Skeletal muscle cell (primary cell): Measurements from ENCODE around the gene RUNX2.

Experiments
- DNase-seq: peaks from one replicate; pipeline ENCODE4 v3.0.0-alpha.2; 2010; ENCODE audit warnings: low read depth
- H3K4me3 ChIP-seq: 2 replicates; pipeline ENCODE4 v1.5.1; 2011; ENCODE audit warnings: low read depth, mild to moderate bottlenecking, control low read depth, low read length, moderate library complexity

Gene RUNX2

DNA sequence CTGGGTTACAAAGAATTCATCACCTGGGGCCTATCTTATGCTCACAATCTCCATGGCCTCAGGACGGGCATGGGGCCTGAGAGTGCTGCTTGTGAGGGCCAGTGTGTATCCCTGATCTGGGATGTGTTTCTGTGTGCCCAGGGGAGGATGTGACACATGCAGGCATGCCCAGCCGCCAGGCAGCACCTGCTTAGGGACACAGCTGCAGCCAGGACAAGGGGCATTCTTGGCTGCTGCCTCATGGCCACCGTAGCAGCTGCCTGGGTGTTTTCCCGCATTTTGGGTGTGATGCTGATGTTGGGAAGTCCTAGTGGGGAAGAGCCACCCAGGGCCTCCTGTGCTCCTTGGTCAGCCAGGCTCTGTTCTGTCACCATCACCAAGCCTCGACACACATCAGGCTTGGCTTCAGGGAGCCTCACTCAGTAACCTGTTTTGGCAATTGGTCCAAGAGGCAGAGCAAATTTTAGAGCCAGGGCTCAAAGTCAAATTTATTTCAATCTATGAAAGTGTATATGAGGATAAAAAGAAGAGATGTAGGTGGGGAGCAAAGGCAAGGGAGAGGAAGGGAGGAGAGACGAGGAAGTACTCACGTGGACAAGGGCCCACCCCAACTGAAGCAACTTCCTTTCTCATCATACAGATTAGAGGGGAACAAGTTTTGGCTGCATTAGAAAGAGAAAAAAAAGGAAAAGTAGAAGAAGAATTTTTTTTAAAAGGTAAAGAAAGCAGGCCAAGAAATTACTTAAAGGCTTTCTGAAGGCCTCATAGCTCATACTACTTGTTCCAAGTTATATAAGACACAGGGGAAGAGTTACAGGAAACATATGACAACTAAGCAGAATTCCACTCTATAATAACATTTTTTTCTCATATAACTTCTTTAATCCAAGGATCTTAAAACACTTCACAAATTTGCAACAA is 319.5 kb downstream of the RUNX2 start:
- peak; percentile 55 for DNase-seq
- no peak overlapping the region for H3K4me3 ChIP-seq

DNA sequence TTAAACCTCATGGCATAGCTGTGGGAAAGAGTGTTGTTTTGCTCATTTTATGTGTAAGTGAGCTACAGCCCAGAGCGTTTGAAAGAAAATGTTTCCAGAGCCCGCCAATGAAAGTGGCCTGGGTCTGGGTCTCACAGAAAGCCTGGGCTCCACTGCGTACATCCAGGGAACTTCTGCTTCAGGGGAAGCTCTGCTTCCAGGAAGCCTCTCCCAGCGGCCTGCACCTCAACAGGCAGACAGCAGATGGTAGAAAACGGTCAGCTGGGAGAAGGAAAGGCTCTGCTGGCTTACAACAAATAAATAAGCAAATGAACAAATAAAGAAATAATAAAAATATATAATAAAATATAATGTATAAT is 320.1 kb downstream of the RUNX2 start:
- H3K4me3 ChIP-seq, result no peak overlapping the region
- DNase-seq, result no peak

DNA sequence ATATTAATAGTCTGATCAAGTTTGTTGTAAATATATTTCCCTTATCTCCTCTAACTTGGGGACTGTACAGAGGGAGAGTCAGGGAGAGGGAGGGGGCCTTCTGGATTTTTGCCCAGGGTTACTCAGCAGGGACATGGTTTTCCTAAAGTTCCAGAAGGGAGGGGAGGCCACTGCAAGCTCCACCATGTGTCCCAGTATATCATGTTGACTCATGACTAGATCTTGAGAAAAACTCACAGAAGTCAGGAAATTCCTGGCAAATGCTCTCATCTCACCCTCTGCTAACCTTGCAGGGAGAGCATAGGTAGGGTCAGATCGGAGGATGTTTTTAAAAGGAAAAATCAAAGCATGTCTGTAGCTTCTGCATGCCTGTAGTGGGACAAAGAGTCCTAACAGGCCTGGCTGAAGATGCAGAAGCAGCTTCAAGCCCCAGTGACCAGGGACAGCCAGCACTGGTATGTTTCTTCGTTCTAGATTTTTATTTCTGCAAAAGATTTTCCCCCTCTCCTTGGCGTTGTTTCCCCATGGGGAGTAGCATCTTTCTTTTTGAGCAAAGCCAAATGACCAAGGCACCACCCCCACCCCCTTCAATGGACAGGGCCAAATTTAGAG is 322.5 kb downstream of the RUNX2 start:
- no peak overlapping the region for H3K4me3 ChIP-seq
- DNase-seq, result peak; percentile 92

DNA sequence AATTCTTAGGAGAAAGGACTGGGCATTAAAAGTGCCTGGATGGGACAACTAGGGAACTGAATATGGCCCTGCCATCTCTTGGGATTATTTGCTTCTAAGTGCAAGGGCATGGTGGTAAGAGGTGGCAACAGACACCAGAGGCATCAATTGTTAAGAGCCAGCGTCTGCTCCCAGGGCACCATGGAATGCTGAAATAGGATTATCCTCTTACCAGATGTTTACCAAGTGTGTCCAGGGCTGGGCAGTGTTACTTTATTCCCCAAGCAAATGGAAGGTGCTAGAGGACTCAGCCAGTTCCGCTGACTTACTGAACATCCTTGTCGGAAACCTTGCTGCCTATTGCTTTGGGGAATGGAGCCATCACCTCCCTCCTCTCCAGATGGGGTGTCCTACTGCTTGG is 323.2 kb downstream of the RUNX2 start:
- no peak overlapping the region for H3K4me3 ChIP-seq
- DNase-seq, result no peak

DNA sequence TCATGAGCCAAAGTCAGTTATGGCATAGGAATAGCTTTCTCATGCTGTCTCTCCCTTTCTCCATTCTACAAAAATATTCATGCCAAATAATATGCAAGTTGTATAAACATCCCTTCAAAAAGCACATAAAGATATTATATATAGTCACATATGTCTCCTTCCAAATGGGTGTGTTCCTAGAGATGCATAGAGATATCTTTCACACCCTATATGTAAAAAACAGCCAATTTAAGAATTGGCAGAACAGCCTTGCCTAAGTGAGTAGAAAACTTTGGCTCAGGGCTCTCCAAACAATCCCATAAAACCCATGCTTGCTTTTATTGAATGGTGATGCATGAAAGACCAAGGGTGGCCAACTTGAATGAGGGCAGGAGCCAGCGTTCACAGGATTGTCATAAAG is 324.3 kb downstream of the RUNX2 start:
- no peak overlapping the region for H3K4me3 ChIP-seq
- DNase-seq, result no peak

DNA sequence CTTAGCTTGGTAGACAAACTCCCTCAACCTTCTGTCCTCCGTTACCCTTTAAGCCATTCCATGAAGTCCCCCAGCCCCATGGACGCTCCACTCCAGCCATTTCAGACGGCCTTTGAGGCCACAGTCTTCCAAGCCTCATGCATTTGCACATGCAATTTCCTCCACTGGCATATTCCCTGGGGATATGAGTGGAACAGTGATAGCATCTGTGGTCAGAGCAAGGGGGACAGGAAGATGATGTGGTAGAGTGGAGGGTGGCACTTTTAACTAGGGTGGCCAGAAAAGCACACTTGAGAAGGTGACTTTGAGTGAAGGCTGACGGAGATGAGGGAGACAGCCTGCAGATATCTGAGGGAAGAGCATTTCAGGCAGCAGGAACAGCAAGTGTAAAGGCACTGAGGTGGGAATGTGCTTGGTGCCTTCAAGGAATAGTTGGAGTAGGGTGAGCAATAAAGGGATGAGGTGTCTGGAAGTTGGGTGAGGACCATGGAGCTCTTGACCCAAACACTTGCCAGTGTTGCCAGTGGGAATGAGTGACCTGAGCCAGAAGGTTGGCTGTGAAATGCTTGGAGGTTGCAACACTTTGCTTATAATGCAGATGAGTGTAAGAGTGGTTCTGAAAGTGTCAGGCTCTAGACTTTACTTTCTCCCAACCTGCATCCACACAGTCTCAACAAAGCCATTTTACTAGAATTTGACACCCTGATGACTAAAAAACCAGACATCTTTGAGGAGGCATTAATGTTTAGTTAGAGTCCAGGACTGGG is 325.2 kb downstream of the RUNX2 start:
- H3K4me3 ChIP-seq, result no peak overlapping the region
- no peak for DNase-seq

DNA sequence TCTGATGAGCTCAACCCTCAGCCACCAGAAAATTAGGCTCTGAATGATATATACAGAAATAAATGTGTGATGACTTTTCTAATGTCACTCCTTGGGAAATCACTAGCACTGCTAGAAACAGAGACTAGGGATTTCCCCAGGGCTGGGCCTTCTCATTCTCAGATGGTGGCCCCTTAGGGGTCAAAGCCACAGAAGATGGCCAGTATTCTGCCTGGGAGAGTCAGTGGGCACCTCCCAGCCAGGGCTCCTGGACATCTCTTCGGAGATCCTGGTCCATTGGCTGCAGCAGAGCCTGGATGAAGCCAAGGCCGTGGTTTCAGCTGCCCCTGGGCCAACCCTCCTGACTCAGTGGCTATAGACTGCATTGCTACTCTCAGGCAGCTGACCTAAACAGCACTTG is 326.5 kb downstream of the RUNX2 start:
- DNase-seq, result no peak
- no peak overlapping the region for H3K4me3 ChIP-seq

DNA sequence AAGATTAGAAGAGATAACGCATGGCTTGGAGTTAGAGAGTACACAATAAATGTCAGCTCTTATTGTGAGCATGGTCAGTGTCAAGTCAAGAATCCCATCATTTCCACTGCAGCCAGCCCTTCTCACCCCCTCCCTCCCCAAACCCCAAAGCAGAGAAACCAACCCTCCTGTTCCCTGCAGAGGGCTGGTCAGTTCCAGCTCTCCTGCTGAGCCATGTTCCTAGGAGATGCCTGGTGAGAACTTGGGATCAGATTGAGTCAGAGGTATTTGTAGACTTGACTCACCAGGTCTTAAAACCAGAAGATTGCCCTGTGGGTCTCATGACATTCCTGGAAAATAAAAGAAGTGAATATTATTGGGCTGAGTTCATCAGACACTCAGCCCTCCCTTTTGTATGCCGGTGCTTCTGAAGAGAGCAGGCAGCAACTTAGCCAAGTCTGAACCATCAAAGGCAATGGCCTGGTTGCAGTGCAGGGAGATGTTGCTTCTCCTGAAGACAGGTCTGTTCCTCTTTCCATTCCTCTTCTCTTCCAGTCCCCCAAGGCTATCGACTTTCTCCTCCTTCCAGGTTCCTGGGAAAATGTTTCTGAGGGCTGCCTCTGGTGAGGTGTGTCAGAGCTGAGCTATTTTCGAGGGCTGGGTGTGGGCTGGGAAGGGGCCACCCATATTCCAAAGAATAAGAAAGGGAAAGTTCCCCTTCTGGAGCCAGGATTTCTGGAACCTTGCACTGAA is 327.8 kb downstream of the RUNX2 start:
- no peak overlapping the region for H3K4me3 ChIP-seq
- DNase-seq, result peak; percentile 99

DNA sequence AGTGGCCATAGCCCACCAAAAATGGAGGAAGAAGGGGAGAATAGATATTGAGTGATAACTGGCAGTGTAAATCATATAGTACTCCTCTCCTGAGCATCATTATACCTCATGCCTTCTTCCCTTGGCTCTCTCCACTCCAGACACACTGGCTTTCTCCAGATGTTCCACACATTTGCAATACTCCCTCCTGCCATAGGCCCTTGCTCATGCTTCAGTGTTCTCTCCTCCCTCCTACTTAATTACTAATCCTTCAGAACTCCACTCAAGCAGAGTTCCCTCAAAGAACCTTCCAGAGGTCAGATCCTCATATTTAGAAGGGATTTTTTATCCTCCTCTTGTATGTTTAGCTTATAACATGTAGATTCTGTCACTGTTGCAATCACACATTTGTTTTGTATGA is 329.1 kb downstream of the RUNX2 start:
- H3K4me3 ChIP-seq, result no peak overlapping the region
- no peak for DNase-seq

DNA sequence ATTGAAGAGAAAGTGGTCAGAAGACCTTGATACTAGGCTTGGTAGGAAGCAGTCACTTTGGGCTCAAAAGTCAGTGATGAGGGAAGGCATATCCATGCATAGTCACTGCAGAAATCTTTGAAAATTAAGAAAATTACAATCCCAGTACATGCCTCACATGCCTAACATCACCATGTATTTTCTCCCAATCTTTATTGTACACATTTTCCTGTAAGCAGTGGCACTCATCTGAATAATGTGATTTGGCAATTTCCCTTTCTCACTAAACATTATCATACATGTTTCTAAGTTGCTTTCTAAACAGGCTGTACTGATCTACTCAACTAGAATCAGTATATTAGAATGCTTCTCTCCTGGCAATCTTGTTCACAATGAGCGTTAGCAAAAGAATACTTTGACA is 330.3 kb downstream of the RUNX2 start:
- H3K4me3 ChIP-seq, result no peak overlapping the region
- no peak for DNase-seq

DNA sequence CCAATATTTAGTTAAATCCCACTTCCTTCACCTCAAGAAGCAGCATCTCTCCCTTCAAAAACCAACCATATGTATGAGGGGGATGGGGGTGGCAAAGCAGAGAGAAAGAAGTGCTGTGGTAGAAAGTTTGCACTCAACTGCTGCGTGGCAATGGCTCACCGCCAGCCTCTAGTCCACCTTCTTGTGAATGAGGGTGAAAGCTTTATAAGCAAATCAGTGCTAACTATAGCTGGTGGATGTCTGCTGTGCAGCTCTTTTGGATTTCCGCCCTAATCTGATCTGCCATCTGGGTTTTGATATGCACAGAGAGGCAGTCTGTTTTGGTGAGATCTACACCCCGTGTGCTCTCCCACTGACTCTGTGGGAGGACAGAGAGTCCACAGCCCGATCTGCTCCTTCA is 330.8 kb downstream of the RUNX2 start:
- H3K4me3 ChIP-seq, result no peak overlapping the region
- no peak for DNase-seq

DNA sequence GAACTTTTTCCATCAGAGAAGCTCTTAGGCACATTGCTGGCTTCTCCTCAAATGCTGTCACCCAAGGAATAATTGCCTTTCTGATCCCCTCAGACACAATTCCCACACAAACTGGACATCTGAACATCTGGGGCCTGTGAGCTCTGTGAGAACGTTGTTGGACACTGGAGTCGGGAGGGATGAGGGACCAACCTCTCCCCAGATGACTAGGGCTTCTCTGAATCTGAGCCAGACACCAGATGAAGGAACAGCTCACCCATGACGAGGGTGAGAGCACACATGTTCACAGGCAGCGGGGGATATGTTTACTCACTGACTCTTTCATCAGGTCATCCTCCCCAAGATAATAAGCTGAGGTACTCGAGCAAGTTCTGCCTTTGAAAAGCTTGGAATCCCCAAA is 333.5 kb downstream of the RUNX2 start:
- DNase-seq, result peak; percentile 93
- H3K4me3 ChIP-seq, result no peak overlapping the region

DNA sequence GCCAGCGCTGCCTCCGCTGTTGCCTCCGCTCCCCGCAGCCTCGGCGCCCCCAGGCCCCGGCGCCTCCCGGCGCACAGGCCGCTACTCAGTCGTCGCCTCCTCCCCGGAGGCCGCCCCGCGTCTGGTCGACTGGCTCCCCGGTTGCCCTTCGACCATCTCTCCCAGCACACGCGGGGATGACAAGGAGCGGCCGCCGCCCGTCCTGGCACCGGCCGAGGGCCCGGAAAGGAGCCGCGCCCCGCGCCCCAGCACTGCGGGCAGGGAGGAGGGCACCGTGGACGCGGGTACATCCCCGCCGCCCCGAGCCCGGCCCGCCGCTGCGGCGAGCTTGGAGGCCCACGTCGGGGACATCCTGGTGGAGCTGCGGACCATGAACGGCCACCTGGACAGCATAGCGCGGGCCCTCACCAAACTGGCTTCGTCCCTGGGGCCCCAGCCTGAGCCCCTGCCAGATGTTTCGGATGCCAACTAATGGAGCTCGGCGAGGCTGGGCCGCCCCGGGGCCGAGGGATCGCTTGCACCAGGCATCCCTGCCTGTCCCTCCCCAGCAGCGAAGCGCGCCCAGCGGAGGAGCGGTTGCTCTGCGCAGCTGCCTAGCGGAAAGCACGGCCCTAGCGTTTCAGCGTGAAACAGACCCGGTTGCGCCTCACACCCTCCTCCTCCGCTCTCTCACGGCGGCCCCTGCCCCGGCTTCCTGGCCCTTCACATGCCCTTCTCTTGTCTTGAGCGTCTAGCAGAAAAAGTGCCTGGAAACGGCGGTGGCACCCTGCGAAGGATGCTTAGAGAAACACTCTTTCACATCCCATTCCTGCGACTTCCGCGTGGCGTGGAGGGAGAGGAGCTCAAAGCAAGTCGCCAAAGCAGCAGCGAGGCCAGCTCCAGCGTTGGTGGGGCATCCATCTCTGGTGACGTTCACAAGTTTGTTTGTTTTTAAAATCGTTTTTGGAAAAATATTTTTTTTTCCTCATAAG is 335.4 kb downstream of the RUNX2 start:
- no peak for DNase-seq
- no peak overlapping the region for H3K4me3 ChIP-seq

DNA sequence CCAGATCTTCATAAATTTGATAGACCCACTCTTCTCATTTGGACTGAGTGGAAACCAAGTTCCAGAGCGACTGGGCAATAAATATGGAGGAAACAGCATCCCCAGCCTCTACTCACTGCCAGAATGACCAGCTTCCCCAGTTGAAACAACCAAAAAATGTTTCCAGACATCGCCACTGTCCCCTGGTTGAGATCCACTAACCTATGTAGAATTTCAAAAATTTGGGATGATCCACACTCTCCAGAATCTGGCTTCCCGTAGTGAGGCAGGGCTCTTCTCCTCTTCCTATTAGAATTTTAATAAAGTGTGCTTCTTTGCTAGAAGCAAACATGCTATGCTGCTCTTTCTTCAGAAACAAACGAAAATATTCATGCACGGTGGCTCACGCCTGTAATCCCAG is 336.6 kb downstream of the RUNX2 start:
- H3K4me3 ChIP-seq, result no peak overlapping the region
- DNase-seq, result no peak

DNA sequence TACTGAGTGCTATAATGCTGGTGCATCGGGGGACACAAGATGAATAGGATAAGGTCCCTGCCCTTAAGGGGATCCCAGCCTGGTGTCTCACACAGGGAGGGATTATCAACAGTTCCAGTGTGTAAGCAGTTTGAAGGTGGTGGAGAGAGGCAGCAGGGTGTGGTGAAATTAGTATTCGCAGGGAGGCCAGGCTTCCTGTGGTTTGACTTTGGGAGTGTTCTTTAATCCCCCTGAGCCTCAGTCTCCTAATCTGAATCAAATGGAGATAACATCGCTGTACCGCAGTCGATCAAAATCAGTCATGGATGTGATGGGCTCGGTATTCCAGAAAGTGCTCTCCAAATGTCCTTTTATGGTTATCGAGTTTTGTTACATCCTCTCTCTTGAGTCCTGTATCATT is 337.7 kb downstream of the RUNX2 start:
- DNase-seq, result no peak
- H3K4me3 ChIP-seq, result no peak overlapping the region

DNA sequence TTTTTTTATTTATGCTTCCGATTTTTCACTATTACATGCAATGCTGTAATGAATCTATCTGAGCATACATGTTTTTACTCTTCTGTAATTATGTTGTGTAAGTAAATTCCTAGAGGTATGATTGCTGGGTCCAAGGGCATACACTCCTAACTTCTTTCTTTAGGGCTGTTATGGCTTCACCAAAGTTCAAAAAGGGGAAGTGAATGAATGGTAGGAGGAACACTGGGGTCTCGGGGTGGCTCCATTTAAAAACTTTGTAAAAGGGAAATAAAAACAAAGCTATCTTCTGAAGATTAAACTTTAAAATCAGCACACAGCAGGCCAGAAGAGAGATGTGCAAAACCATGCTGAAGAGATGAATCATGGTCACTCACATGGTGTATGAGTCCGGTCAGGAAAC is 338.7 kb downstream of the RUNX2 start:
- DNase-seq, result no peak
- H3K4me3 ChIP-seq, result no peak overlapping the region

DNA sequence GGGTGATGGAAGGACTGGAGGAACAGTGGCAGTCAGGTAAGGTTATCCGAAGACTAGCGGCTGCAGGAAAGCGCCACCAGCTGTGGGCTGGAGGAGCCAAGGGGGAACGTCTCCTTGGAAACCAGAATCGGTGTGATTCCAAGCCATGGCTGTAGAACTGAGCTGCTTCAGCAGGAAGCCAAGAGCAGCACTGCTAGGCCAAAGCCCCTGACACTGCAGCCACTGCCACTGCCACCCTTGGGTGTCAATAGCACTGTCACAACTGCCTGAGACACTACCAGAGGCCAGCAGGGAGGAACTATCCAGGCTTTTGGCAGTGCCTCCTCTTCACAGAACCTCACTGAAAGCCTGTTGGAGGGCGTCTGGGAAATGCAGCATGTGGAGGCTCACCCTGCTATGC is 339.2 kb downstream of the RUNX2 start:
- H3K4me3 ChIP-seq, result no peak overlapping the region
- no peak for DNase-seq

DNA sequence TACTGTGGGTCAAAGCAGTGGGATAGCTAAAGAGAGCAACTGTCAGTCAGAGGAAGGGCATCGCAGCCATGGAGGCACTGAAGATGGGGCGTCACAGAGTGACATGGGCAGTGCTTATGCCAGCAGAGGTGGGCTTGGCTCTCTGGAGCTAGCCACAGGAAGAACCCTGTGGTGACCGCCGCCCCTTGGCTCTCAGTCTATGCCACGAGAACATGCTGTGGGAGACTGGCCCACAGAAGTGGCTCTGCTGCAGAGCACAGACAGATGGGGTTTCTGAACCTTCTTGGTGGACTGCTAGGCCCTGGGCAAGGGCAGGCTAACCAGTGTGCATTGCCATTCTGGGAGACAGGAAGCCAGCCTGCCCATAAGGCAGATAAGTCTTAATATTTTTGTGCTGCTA is 339.6 kb downstream of the RUNX2 start:
- DNase-seq, result no peak
- no peak overlapping the region for H3K4me3 ChIP-seq

DNA sequence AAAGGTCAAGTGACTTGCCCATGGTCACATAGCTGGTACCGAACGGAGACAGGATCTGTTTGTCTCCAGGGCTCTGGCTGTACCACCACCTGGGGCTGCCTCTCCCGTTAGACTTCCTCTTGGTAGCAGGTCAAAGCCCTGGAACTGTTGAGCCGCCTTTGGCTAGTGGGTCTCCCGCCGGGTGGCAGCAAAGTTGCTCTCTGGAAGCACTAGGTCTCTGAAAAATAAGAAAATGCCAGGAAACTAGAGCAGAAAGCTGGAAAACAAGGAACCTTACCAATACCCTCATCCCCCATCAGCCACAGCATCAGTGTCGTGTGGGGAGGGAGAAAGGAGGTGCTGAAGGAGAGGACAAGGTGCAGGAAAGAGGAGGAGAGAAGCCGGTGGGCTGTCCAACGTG is 340.6 kb downstream of the RUNX2 start:
- DNase-seq, result no peak
- no peak overlapping the region for H3K4me3 ChIP-seq
